Measurements from ENCODE around the gene CCDC54.

DNA sequence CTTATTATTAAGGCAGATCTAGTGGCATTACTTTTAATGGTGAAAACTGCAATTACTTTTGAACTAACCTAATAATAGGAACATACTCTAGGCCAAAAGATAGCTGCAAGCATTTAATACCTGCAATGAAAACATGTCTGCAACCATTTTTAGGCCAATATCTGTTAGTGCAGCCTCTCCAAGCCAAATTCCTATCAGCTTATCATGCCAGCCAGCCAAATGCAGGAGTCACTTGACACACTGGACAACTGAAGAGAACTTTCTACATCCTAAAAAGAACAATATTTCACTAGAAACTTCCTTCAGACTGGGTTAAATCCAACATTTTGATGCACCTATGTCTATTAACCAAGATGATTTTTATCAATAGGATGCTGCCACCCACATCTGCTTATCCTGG, 33.8 kb downstream of the CCDC54 start:
- no peak for TF ChIP-seq EP300 (IDR thresholded peaks at IDR 0.05; ENCODE audit: borderline replicate concordance)
- no peak for TF ChIP-seq FOXM1 (IDR thresholded peaks at IDR 0.05; ENCODE audit: borderline replicate concordance, low read depth)
- TF ChIP-seq ZBTB7A (IDR thresholded peaks at IDR 0.05; ENCODE audit: low read depth): no peak
- TF ChIP-seq RAD21 (IDR thresholded peaks at IDR 0.05; ENCODE audit: low read depth): no peak
- no peak for TF ChIP-seq CREB1 (IDR thresholded peaks at IDR 0.05; ENCODE audit: low read depth)
- TF ChIP-seq, protein P1, sequence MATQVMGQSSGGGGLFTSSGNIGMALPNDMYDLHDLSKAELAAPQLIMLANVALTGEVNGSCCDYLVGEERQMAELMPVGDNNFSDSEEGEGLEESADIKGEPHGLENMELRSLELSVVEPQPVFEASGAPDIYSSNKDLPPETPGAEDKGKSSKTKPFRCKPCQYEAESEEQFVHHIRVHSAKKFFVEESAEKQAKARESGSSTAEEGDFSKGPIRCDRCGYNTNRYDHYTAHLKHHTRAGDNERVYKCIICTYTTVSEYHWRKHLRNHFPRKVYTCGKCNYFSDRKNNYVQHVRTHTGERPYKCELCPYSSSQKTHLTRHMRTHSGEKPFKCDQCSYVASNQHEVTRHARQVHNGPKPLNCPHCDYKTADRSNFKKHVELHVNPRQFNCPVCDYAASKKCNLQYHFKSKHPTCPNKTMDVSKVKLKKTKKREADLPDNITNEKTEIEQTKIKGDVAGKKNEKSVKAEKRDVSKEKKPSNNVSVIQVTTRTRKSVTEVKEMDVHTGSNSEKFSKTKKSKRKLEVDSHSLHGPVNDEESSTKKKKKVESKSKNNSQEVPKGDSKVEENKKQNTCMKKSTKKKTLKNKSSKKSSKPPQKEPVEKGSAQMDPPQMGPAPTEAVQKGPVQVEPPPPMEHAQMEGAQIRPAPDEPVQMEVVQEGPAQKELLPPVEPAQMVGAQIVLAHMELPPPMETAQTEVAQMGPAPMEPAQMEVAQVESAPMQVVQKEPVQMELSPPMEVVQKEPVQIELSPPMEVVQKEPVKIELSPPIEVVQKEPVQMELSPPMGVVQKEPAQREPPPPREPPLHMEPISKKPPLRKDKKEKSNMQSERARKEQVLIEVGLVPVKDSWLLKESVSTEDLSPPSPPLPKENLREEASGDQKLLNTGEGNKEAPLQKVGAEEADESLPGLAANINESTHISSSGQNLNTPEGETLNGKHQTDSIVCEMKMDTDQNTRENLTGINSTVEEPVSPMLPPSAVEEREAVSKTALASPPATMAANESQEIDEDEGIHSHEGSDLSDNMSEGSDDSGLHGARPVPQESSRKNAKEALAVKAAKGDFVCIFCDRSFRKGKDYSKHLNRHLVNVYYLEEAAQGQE (IDR thresholded peaks at IDR 0.05; ENCODE audit: low read depth): no peak
- TF ChIP-seq CEBPB (IDR thresholded peaks at IDR 0.05): no peak
- no peak for TF ChIP-seq TEAD4 (IDR thresholded peaks at IDR 0.05)
- no peak for TF ChIP-seq YY1 (IDR thresholded peaks at IDR 0.05; ENCODE audit: low read depth)
- TF ChIP-seq TCF12 (IDR thresholded peaks at IDR 0.05; ENCODE audit: low read depth): no peak
- no peak for TF ChIP-seq TAF1 (IDR thresholded peaks at IDR 0.05; ENCODE audit: low read depth)
- TF ChIP-seq, protein P2, sequence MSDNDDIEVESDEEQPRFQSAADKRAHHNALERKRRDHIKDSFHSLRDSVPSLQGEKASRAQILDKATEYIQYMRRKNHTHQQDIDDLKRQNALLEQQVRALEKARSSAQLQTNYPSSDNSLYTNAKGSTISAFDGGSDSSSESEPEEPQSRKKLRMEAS (IDR thresholded peaks at IDR 0.05): no peak

All from Ishikawa (cell line).